Measurements from ENCODE around the gene ACAA1.
"Not testable (repeated sequence)": the region's sequence is repeated elsewhere in the genome, so short reads cannot be mapped to it uniquely, and the experiment has no call there.

The ACAA1 gene

GRCh38 chr3:38136393-38136776 is 542 bp downstream of the ACAA1 start:
- DNase-seq (ENCODE audit: low spot score) = no peak
- no peak for FAIRE-seq

DNA sequence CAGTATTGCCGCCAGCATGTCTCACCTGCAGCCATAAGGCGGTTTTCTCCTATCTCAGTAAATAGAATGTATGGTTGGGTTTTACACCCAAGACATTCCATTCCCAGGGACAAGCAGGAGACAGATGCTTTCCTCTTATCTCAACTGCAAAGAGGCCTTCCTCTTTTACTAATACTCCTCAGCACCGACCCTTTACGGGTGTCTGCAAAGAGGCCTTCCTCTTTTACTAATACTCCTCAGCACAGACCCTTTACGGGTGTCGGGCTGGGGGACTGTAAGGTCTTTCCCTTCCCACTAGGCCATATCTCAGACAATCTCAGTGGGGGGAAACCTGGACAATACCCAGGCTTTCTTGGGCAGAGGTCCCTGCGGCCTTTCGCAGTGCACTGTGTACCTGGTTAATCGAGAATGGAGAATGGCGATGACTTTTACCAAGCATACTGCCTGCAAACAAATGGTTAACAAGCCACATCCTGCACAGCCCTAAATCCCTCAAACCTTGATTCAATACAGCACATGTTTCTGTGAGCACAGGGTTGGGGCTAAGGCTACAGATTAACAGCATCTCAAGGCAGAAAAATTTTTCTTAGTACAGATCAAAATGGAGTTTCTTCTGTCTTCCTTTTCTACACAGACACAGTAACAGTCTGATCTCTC is 1.2 kb downstream of the ACAA1 start:
- not testable (repeated sequence) for DNase-seq (ENCODE audit: low spot score); FAIRE-seq

DNA sequence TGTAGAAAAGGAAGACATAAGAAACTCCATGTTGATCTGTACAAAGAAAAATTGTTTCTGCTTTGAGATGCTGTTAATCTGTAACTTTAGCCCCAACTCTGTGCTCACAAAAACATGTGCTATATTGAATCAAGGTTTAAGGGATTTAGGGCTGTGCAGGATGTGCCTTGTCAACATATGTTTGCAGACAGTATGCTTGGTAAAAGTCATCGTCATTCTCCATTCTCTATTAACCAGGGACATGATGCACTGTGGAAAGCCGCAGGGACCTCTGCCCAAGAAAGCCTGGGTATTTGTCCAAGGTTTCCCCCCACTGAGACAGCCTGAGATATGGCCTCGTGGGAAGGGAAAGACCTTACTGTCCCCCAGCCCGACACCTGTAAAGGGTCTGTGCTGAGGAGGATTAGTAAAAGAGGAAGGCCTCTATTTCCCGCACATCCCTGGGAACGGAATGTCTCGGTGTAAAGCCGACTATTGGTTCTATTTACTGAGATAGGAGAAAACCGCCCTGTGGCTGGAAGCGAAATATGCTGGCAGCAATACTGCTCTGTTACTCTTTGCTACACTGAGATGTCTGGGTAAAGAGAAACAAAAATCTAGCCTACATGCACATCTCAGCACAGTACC is 2.3 kb downstream of the ACAA1 start:
- not testable (repeated sequence) for DNase-seq (ENCODE audit: low spot score)

DNA sequence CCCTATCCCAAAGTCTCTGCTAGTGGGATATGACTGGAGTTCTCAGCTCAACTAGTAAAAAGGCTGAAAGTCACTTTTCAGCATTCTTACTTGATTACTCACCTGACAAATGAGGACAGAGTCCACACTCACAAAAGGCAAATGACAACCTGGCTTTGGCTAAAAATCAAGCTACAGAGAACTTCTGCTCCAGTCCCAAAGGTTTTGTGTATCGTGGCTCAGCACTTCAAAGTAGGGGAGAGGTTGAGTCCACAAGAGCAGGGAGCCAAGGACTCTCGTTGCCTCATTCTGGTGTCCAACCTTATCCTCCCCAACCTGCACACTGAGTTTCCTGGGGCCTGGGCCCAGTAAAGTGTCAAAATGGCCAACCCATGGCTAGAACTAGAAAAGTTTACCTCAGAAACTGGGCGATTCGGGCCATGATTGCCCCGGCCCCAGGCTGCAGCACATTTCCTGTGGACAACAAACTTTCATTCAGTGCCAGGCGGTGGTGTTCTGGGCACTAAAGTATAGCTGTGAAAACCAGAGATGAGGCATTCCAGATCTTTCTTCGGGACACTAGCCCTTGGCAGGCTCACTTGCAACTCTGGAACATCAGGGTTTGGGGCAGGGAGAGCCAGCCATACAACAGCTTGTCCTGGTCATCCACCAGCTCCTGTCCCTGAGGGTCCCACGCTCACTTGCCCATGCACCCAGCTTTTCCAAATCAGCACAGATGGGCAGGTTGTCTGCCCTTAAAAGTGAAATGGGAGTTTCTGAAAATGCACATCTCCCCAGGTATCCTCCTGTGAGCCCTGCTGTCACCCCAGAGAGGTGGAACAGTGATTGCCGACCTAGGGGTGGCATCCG is 3.1 kb downstream of the ACAA1 start:
- FAIRE-seq = no peak
- no peak for DNase-seq (ENCODE audit: low spot score)

More for the DNA sequence above, 2.3 kb downstream of the ACAA1 start:
- FAIRE-seq = not testable (repeated sequence)

- FAIRE-seq = no peak
- no peak for DNase-seq (ENCODE audit: low spot score)
These were observed 3.7 kb downstream of the ACAA1 start for GRCh38 chr3:38133209-38133556.

GRCh38 chr3:38131621-38132369 is 5.1 kb downstream of the ACAA1 start:
- DNase-seq (ENCODE audit: low spot score) = no peak
- no peak for FAIRE-seq

DNA sequence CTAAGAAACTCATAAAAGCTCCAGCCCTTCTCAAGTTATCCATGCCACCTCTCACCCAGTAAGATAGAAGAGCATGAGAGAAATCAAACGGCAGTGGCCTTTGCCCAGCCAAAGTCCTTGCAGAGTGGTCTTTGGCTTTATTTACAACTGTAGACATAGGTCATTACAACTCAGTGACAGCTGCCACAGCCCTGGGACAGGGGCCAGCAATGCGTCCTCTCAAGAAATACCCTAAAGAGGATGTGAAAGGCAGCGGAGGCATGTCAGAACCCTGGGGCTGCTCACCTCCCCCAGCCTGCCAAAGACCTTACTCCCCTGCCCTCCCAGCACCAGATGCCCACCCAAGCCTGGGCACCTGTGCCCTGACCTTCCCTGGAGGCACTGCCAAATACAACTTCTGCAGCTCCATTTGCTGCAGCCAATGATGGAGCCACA is 6.3 kb downstream of the ACAA1 start:
- no peak for DNase-seq (ENCODE audit: low spot score)
- FAIRE-seq = no peak

DNA sequence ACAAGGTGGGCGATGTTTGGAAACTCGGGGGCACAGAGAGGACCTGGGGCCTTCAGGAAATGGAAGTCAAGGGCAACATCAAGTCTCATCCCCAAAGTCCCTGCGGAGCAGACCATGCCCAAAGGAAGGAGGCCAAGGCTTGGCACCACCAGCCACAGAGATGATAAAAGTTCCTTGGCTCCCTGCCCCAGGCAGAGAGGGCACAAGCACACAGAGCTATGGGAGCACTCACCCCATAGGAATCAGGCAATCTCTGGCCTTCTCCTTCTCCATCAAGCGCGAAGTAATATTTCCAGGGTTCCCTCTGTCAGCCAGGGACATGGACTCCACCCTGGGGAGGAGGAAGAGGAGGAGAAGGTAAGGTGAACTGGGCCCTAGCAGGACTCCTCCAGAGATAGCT is 7.9 kb downstream of the ACAA1 start:
- FAIRE-seq = no peak
- DNase-seq (ENCODE audit: low spot score) = no peak

DNA sequence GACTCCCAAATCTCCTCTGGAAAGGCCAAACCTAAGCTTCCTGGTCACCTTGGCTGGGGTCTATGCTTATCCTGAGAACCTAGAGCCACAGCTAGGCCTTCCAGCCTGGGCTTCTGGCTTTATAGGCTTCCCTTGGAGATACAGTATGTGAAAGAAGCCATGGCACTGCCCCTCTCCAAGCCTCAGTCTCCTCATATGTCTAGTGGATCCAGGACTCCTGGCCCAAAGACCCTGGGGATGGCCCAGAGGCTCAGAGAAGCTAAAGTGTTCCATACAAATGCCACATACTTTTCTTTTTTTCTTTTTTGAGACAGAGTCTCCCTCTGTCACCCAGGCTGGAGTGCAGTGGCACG is 8.6 kb downstream of the ACAA1 start:
- DNase-seq (ENCODE audit: low spot score) = no peak
- FAIRE-seq = no peak

GRCh38 chr3:38127611-38128302 is 9.2 kb downstream of the ACAA1 start:
- no peak for DNase-seq (ENCODE audit: low spot score)

DNA sequence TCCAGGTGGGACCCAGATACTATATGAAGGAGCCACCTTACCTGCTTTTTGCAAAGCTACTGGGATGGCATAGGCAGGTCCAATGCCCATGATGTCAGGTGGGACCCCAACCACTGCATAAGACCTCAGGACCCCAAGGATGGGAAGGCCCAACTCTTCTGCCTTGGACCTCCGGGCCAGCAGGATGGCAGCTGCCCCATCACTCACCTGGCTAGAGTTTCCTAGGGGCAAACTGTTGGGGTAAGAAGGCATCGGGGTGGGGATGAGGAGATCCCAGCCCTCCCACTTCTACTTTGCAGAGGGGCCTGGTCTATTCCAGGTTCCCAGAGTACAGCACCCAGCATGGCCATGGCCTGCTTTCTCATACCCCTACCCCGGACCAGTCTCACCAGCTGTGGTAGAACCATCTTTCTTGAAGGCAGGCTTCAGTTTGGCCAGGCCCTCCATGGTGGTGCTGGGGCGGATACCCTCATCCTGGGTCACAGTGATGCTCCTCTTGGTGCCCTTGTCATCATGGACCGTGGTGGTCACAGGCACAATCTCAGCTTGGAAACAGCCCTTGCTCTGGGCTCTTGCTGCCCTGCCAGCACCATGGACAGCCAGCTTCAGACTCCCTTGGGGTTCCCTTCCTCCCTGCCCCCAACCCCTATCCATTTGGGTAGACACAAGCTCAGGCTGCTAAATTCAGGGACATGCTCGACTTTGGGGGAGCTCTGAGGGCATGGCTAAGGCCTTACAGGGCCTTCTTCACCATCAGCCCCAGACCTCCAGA is 10.6 kb downstream of the ACAA1 start:
- DNase-seq (ENCODE audit: low spot score) = no peak

More at GRCh38 chr3:38127611-38128302, 9.2 kb downstream of the ACAA1 start:
- FAIRE-seq = no peak

GRCh38 chr3:38125305-38126120 is 11.4 kb downstream of the ACAA1 start:
- DNase-seq (ENCODE audit: low spot score) = no peak
- no peak for FAIRE-seq

More for the DNA sequence above, 10.6 kb downstream of the ACAA1 start:
- no peak for FAIRE-seq

- FAIRE-seq = no peak
- no peak for DNase-seq (ENCODE audit: low spot score)
These were observed 12.4 kb downstream of the ACAA1 start for GRCh38 chr3:38124324-38125122.

GRCh38 chr3:38122712-38123290 is 14.1 kb downstream of the ACAA1 start:
- no peak for FAIRE-seq
- DNase-seq (ENCODE audit: low spot score) = no peak

DNA sequence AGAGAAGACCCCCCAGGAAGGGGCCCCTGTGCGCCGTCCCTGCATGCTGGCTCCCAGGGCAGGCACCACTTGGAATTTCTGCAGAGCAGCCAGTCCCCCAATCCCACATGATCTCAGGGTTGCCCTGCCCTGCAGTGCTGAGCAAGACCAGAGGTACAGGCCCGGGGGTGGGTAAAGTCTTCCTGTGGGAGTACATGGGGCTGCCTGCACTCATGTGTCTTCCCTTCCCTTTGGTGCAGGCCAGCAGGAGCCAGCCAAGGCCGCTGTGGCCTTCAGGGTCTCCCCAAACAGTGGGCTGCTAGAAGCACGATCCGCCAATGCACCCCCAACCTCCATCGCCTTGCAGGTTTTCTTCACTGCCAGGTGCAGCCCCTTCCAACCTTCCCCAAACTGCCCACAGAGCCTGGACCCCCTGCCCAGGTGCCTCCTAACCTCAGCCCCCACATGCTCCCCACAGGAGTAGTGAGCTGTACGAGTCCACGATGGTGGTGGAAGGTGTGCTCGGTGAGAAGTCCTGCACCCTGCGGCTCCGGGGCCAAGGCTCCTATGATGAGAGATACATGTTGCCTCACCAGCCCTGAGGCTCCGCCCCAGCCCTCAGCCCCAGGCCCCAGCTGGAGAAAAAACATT is 15.0 kb downstream of the ACAA1 start:
- no peak for FAIRE-seq
- no peak for DNase-seq (ENCODE audit: low spot score)

GRCh38 chr3:38121451-38121831 is 15.5 kb downstream of the ACAA1 start:
- no peak for DNase-seq (ENCODE audit: low spot score)
- FAIRE-seq = no peak

DNA sequence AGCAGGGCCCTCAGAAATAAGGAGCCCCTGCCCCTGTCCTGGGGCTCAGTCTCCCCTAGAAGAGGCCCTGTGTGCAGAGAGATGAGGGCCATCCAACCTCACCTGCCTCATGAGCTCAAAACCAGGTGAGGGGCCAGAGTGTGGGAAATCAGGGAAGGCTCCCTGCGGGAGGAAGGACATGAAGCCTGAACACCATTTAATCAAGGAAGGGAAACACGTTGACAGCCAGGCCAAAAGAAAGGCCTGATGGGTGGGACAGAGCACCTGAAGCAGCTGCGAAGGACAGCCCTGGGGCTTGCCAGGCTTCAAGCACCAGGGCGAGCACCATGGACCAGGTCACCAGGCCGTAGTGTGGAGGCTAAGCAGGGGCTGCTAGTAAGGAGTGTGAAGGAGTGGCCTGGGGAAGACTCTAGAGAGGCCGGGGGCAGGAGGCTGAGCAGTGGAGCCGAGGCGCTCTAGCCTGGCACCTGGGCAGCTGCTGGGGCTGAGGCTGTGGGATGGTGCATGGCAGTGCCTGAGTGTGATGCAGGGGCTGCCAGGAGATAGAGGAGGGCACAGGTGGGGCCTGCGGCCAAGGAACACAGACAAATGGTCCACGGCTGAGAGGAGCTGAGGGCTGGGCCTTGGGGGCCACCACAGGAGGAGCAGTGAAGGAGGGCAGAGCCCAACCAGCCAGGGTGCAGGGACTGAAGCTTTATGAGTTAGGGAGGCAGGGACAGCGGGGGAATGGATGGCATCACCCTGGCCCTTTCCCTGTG is 16.1 kb downstream of the ACAA1 start:
- DNase-seq (ENCODE audit: low spot score) = no peak
- FAIRE-seq = no peak
